K562 (cell line): Measurements from ENCODE around the gene MLLT3. TPM values are rescaled to one million over a fixed set of nuclear protein-coding genes. Genes with fewer than 3 reads are reported as not detected.

Source experiments
- ATAC-seq: fragments of 200-7000 bp; cut with Tn5 transposase; 3 replicates; pipeline ENCODE4 v1.9.1; 2020; ENCODE audit warnings: moderate library complexity
- BruUV-seq: library from RNA; stranded (reverse); fragments of 400-500 nt; replicated peaks from 2 replicates; lab custom pipeline; 2021; lab: Mats Ljungman, UMichigan
- CTCF ChIA-PET: fragments of 300-600 bp; formaldehyde crosslinking; extraction: SDS; loops from one replicate; lab custom pipeline; 2021; ENCODE audit warnings: low intra/inter-chr PET ratio; lab: Yijun Ruan, JAX
- POLR2A ChIA-PET: fragments of 300-600, 350-650 bp; sonication (Branson Sonifier 250); formaldehyde crosslinking; extraction: SDS; loops from one replicate; lab custom pipeline; 2021; ENCODE audit warnings: antibody characterized with exemption, inconsistent platforms; lab: Yijun Ruan, JAX
- DNase-seq, 4 experiments: peaks; one replicate each; pipeline versions ENCODE4 v3.0.0 to v3.0.0-alpha.2; 2011 to 2018; ENCODE audit warnings: low spot score in 3 of 4, mixed read lengths in 3 of 4; ENCODE audit errors: extremely low read depth in 1 of 4
- FAIRE-seq: peaks from 2 replicates; lab custom pipeline; 2011; peaks lifted over from hg19 to GRCh38; lab: Jason Lieb, UNC
- H2AFZ ChIP-seq: 2 replicates; pipeline ENCODE4 v1.6.0; 2011; ENCODE audit warnings: low read depth, low read length, control low read depth, inconsistent platforms
- H3K27ac ChIP-seq: fragments of 200-600 bp; 3 replicates; pipeline ENCODE4 v1.8.0; 2011; ENCODE audit warnings: low read depth, mild to moderate bottlenecking, control low read depth, inconsistent platforms, low read length, moderate library complexity, mixed read lengths; ENCODE audit errors: extremely low read depth
- H3K27me3 ChIP-seq, 2 experiments: fragments of 300-600 bp in 1 of 2; 2 replicates in 1 of 2; 3 replicates in 1 of 2; pipeline versions ENCODE4 v1.6.0 to v1.8.0; 2011; ENCODE audit warnings: inconsistent platforms in 2 of 2, low read length in 2 of 2, mild to moderate bottlenecking in 1 of 2, mixed read lengths in 1 of 2, moderate library complexity in 1 of 2; ENCODE audit not compliant: control insufficient read depth in 2 of 2, insufficient read depth in 2 of 2
- H3K36me3 ChIP-seq: fragments of 300-600 bp; 3 replicates; pipeline ENCODE4 v1.8.0; 2011; ENCODE audit warnings: mild to moderate bottlenecking, low read length, inconsistent platforms; ENCODE audit not compliant: control insufficient read depth, insufficient read depth
- H3K4me1 ChIP-seq, 2 experiments: fragments of 200-600 bp in 1 of 2; replicated peaks in 1 of 2; 2 replicates in 1 of 2; 3 replicates in 1 of 2; pipeline versions ENCODE4 v1.5.1 to v1.8.0; 2011; ENCODE audit warnings: inconsistent platforms in 2 of 2, low read length in 2 of 2, mild to moderate bottlenecking in 1 of 2, mixed read lengths in 1 of 2, moderate library complexity in 1 of 2; ENCODE audit not compliant: control insufficient read depth in 2 of 2, insufficient read depth in 2 of 2
- H3K4me2 ChIP-seq: 2 replicates; pipeline ENCODE4 v1.6.1; 2011; ENCODE audit warnings: low read length, control low read depth, inconsistent platforms, mixed read lengths; ENCODE audit not compliant: insufficient read depth
- H3K4me3 ChIP-seq: fragments of 200-600 bp; sonication (generic), shearing (Covaris generic); 2 replicates; pipeline ENCODE4 v1.5.1; 2016; ENCODE audit warnings: control low read depth, inconsistent platforms
- H3K79me2 ChIP-seq: fragments of 200-600 bp; 3 replicates; pipeline ENCODE4 v1.8.0; 2011; ENCODE audit warnings: low read length, inconsistent platforms; ENCODE audit not compliant: control insufficient read depth, insufficient read depth
- H3K9ac ChIP-seq, 2 experiments: 2 replicates each; pipeline versions ENCODE4 v1.6.0 to v1.6.1; 2011; ENCODE audit warnings: low read depth in 2 of 2, low read length in 2 of 2, control low read depth in 1 of 2, inconsistent platforms in 1 of 2, mild to moderate bottlenecking in 1 of 2, mixed read lengths in 1 of 2; ENCODE audit not compliant: insufficient read depth in 1 of 2
- H3K9me1 ChIP-seq: one replicate; pipeline ENCODE4 v1.6.0; 2011; ENCODE audit warnings: inconsistent platforms, mild to moderate bottlenecking, low read length, moderate library complexity; ENCODE audit not compliant: control insufficient read depth, insufficient read depth
- H3K9me3 ChIP-seq: replicated peaks from 2 replicates; pipeline ENCODE4 v1.5.1; 2011; ENCODE audit warnings: low read depth, low read length, inconsistent platforms; ENCODE audit not compliant: control insufficient read depth, insufficient read depth
- H4K20me1 ChIP-seq: replicated peaks from 2 replicates; pipeline ENCODE4 v1.6.1; 2011; ENCODE audit warnings: low read length, inconsistent platforms, mixed read lengths; ENCODE audit not compliant: control insufficient read depth, insufficient read depth
- BACH1 ChIP-seq: fragments of 200-800 bp; sonication (Bioruptor generic); IDR thresholded peaks from 2 replicates; pipeline ENCODE4 v1.6.1; 2016; ENCODE audit warnings: missing genetic modification characterization, missing compliant biosample characterization
- CBFA2T3 ChIP-seq: fragments of 450-650 bp; IDR thresholded peaks from 2 replicates; pipeline ENCODE4 v1.6.1; 2017
- CEBPG ChIP-seq, 3 experiments: fragments of 200-800 bp in 1 of 3; sonication (Bioruptor generic) in 1 of 3; sonication (generic) in 1 of 3; formaldehyde crosslinking in 1 of 3; IDR thresholded peaks in 2 of 3; conservative IDR thresholded peaks in 1 of 3; 2 replicates each; pipeline versions ENCODE4 v1.6.1 to v1.8.0; 2016 to 2022; ENCODE audit warnings: missing compliant biosample characterization in 2 of 3, missing genetic modification characterization in 2 of 3, mild to moderate bottlenecking in 1 of 3, missing genetic modification reagents in 1 of 3
- CHD2 ChIP-seq: IDR thresholded peaks from 2 replicates; pipeline ENCODE4 v1.6.1; 2011; ENCODE audit warnings: low read depth, low read length
- GTF2F1 ChIP-seq: IDR thresholded peaks from 2 replicates; pipeline ENCODE4 v1.6.1; 2011; ENCODE audit warnings: low read depth, low read length, improper control_type of control experiment
- HCFC1 ChIP-seq: IDR thresholded peaks from 2 replicates; pipeline ENCODE4 v1.6.1; 2012; ENCODE audit warnings: low read depth, low read length, improper control_type of control experiment
- HMBOX1 ChIP-seq: sonication (generic); IDR thresholded peaks from 2 replicates; pipeline ENCODE4 v1.6.1; 2016
- MAFK ChIP-seq: IDR thresholded peaks from 2 replicates; pipeline ENCODE4 v1.6.1; 2011; ENCODE audit warnings: low read length, improper control_type of control experiment
- NR2F6 ChIP-seq: fragments of 450-650 bp; formaldehyde crosslinking; IDR thresholded peaks from 2 replicates; pipeline ENCODE4 v1.4.0; 2020; ENCODE audit warnings: mild to moderate bottlenecking
- SNRNP70 ChIP-seq: fragments of 200-400 bp; formaldehyde crosslinking; optimal IDR thresholded peaks from 2 replicates; pipeline ENCODE3; 2017; ENCODE audit warnings: low read depth, low read length
- WGBS: fragments of 100-300 bp; shearing (Covaris generic); methylation state at CpG from one replicate; pipeline ENCODE4 v1.1.6; 2016; ENCODE audit warnings: low coverage, mixed read lengths; ENCODE audit not compliant: insufficient coverage; ENCODE audit errors: missing lambda C conversion rate; 5-methylcytosine and 5-hydroxymethylcytosine counted together
- in situ Hi-C: fragments of 300-500 bp; cut with MboI; formaldehyde crosslinking; loops from 4 replicates; pipeline ENCODE4 v1.15.0; 2018; ENCODE audit warnings: inconsistent platforms, mixed read lengths
- intact Hi-C: fragments of 100-400 bp; cut with micrococcal nuclease; formaldehyde crosslinking; loops from 2 replicates; pipeline ENCODE4 v1.14.2; 2022
- polyA plus RNA-seq, 8 experiments: library from polyadenylated mRNA; depleted of rRNA in 4 of 8; stranded (reverse) in 5 of 8; unstranded in 3 of 8; fragments of >200 nt; fragmentation: Nextera tagmentation in 2 of 8; fragmentation: Illumina TruSeq in 1 of 8; extraction: Ambion mirVana in 2 of 8; extraction: Trizol in 1 of 8; gene quantifications; 2 replicates each; pipeline versions ENCODE4 v1.2.1 to v1.2.3, GENCODE V29; 2011 to 2014; ENCODE audit warnings: inconsistent platforms in 1 of 8, missing spikeins in 1 of 8
- total RNA-seq, 7 experiments: library from RNA; depleted of rRNA in 6 of 7; stranded (reverse); fragments of >200 nt in 6 of 7; fragmentation: Illumina TruSeq in 2 of 7; extraction: Trizol in 2 of 7; gene quantifications; 2 replicates each; pipeline versions ENCODE4 v1.2.1 to v1.2.3, GENCODE V29; 2011 to 2021; ENCODE audit warnings: low replicate concordance in 1 of 7

The MLLT3 gene
- total and polyA plus RNA-seq, 9 of the 15 experiments (the other 6 are each of a cell fraction or from before 2014, with no cell fraction given), result 0.07 to 0.42 (median 0.22) TPM; not detected in 4

- FAIRE-seq (no peak), DNase-seq (no peak), ATAC-seq (no peak)
- Histone ChIP-seq H3K9me3 (no peaks in the 10 kb centered on the region), H3K36me3 (no peaks in the 10 kb centered on the region), H2AFZ (no peak overlapping the region), H3K4me2 (no peak overlapping the region), H3K4me3 (no peak overlapping the region), H4K20me1 (no peaks in the 10 kb centered on the region), H3K27me3 (no peaks in the 10 kb centered on the region), H3K27ac (no peak overlapping the region), H3K9ac (no peak overlapping the region), H3K9me1 (no peaks in the 10 kb centered on the region), H3K79me2 (no peaks in the 10 kb centered on the region), H3K4me1 (no peaks in the 10 kb centered on the region)
- 5% methylated on average over 2 of the region's 2 CpGs for WGBS
- CTCF ChIA-PET, result no interaction called here
- intact Hi-C loops (no loop called here), in situ Hi-C loops (no loop called here)
- no peak for TF ChIP-seq CBFA2T3
- TF ChIP-seq SNRNP70, result no peak
- TF ChIP-seq NR2F6, result no peak
- no peak for TF ChIP-seq CHD2
- POLR2A ChIA-PET, result no interaction called here
- BruUV-seq, result no TSS peak
Measured at GRCh38 chr9:20663133-20663532, 40.8 kb upstream of the MLLT3 start.

- Histone ChIP-seq H3K27ac (no peak overlapping the region), H3K79me2 (no peaks in the 10 kb centered on the region), H3K9me1 (no peaks in the 10 kb centered on the region), H4K20me1 (no peaks in the 10 kb centered on the region), H3K9ac (no peak overlapping the region), H3K4me3 (no peak overlapping the region), H3K4me2 (no peak overlapping the region), H3K9me3 (no peaks in the 10 kb centered on the region), H3K4me1 (no peaks in the 10 kb centered on the region), H3K36me3 (no peaks in the 10 kb centered on the region), H2AFZ (no peak overlapping the region), H3K27me3 (no peaks in the 10 kb centered on the region)
- ChIA-PET POLR2A (interaction anchor here (1.0 kb wide), 1 partner anchor 21 kb away, joined by 3 read pairs; the partner anchor contains the start of gene FOCAD), CTCF (no interaction called here)
- DNase-seq (no peak), FAIRE-seq (no peak), ATAC-seq (no peak)
- in situ Hi-C loops (no loop called here), intact Hi-C loops (no loop called here)
- WGBS, result 4% methylated on average over 3 of the region's 3 CpGs
- BruUV-seq, result no TSS peak
- TF ChIP-seq BACH1, result no peak
- TF ChIP-seq GTF2F1, result no peak
- no peak for TF ChIP-seq HMBOX1
- no peak for TF ChIP-seq CEBPG (CRISPR knock-in tag; IDR thresholded peaks at IDR 0.05)
- no peak for TF ChIP-seq CEBPG (tag; conservative IDR thresholded peaks at IDR 0.05 in 1 of 2, IDR thresholded peaks at IDR 0.05 in 1 of 2)
- no peak for TF ChIP-seq HCFC1
- TF ChIP-seq MAFK, result no peak
Measured at GRCh38 chr9:20662156-20662555, 39.9 kb upstream of the MLLT3 start.
